Tibial nerve (tissue), 4 donors: ENCODE results near the gene RIBC2. TPM values are rescaled to one million over a fixed set of nuclear protein-coding genes. Genes with fewer than 3 reads are reported as not detected.
"Not testable (repeated sequence)": the region's sequence is repeated elsewhere in the genome, so short reads cannot be mapped to it uniquely, and the experiment has no call there.

Experiments
- DNase-seq, 2 donors: peaks; one replicate each; pipeline ENCODE4 v3.0.0-alpha.2; 2019; ENCODE audit warnings: low spot score in 2 of 2
- H3K27ac ChIP-seq, 4 donors: fragments of 200-600 bp; sonication (generic) in 3 of 4; one replicate each; pipeline ENCODE4 v1.5.1; 2017 to 2019; ENCODE audit warnings: mild to moderate bottlenecking in 1 of 4
- H3K27me3 ChIP-seq, 2 donors: fragments of 200-600 bp; sonication (generic) in 1 of 2; one replicate each; pipeline versions ENCODE4 v1.5.1 to v1.6.0; 2017 to 2019
- H3K36me3 ChIP-seq, 3 donors: fragments of 200-600 bp; sonication (generic); one replicate each; pipeline ENCODE4 v1.5.1; 2018 to 2019
- H3K4me1 ChIP-seq, 4 donors: fragments of 200-600 bp; sonication (generic) in 3 of 4; one replicate each; pipeline ENCODE4 v1.5.1; 2017 to 2019
- H3K4me3 ChIP-seq, 4 donors: fragments of 200-600 bp; sonication (generic) in 3 of 4; one replicate each; pipeline ENCODE4 v1.5.1; 2017 to 2019; ENCODE audit warnings: mild to moderate bottlenecking in 1 of 4, moderate library complexity in 1 of 4
- H3K9me3 ChIP-seq, 4 donors: fragments of 200-600 bp; sonication (generic) in 3 of 4; one replicate each; pipeline ENCODE4 v1.5.1; 2017 to 2019
- CTCF ChIP-seq, 5 experiments: fragments of 200-600 bp in 3 of 5; fragments of 450-650 bp in 2 of 5; sonication (generic) in 3 of 5; IDR thresholded peaks; one replicate each; pipeline ENCODE4 v1.5.1; 2016 to 2019; ENCODE audit warnings: antibody characterized with exemption in 5 of 5, mild to moderate bottlenecking in 3 of 5, moderate library complexity in 2 of 5
- EP300 ChIP-seq, 2 donors: sonication (generic); formaldehyde crosslinking; IDR thresholded peaks; one replicate each; pipeline ENCODE4 v1.6.1; 2017; ENCODE audit warnings: antibody characterized with exemption in 2 of 2, mild to moderate bottlenecking in 1 of 2
- POLR2A ChIP-seq, 2 donors: fragments of 450-650 bp; IDR thresholded peaks; one replicate each; pipeline ENCODE4 v1.6.1; 2017; ENCODE audit warnings: antibody characterized with exemption in 2 of 2, mild to moderate bottlenecking in 2 of 2, moderate library complexity in 2 of 2
- WGBS, 2 donors: methylation state at CpG; one replicate each; pipeline ENCODE4 v1.1.5; 2018; 5-methylcytosine and 5-hydroxymethylcytosine counted together
- total RNA-seq, 4 donors: library from RNA; depleted of rRNA; stranded (reverse); fragments of >200 nt; gene quantifications; one replicate each; pipeline ENCODE4 v1.1.0, GENCODE V29; 2016

The RIBC2 gene
- total RNA-seq, 4 donors from 2014 or later: 0.42 TPM; not detected in 3

- peak overlapping the region in 3 of 4 donors; percentile 13 to 68 (median 36) for H3K27ac ChIP-seq
- DNase-seq: peak; percentile 84 to 92
- 5 to 6% methylated on average over 19 to 20 of the region's 20 CpGs for WGBS, 2 donors
- no peaks in the 10 kb centered on the region for H3K36me3 ChIP-seq
- H3K4me1 ChIP-seq: peaks cover 0 to 12% (median 2%) of the 10 kb centered on the region in 4 donors
- H3K9me3 ChIP-seq: no peaks in the 10 kb centered on the region
- no peaks in the 10 kb centered on the region for H3K27me3 ChIP-seq
- TF ChIP-seq POLR2A (IDR thresholded peaks at IDR 0.05) (no peak), EP300 (IDR thresholded peaks at IDR 0.05) (peak in 1 of 2 donors; percentile 70), CTCF (IDR thresholded peaks at IDR 0.05) (peak; percentile 90 to 98 (median 97))
- H3K4me3 ChIP-seq: peak overlapping the region in 1 of 4 donors; percentile 11
Measured at GRCh38 chr22:45435544-45436139, 22.1 kb downstream of the RIBC2 start.

- peaks cover 0 to 14% (median 2%) of the 10 kb centered on the region in 4 donors for H3K4me1 ChIP-seq
- WGBS, 2 donors: 79 to 93% methylated on average over 10 to 18 of the region's 34 CpGs
- not testable (repeated sequence) for H3K36me3 ChIP-seq, DNase-seq, H3K27me3 ChIP-seq, H3K9me3 ChIP-seq, H3K4me3 ChIP-seq, H3K27ac ChIP-seq
Measured at GRCh38 chr22:45436871-45437517, 23.5 kb downstream of the RIBC2 start.

GRCh38 chr22:45438336-45438735 is 24.8 kb downstream of the RIBC2 start:
- no peaks in the 10 kb centered on the region for H3K9me3 ChIP-seq
- no peak for DNase-seq
- TF ChIP-seq EP300 (IDR thresholded peaks at IDR 0.05): no peak
- no peak for TF ChIP-seq POLR2A (IDR thresholded peaks at IDR 0.05)
- TF ChIP-seq CTCF (IDR thresholded peaks at IDR 0.05): no peak
- no peak overlapping the region for H3K27ac ChIP-seq
- H3K4me3 ChIP-seq: no peak overlapping the region
- peaks cover 0 to 14% (median 4%) of the 10 kb centered on the region in 4 donors for H3K4me1 ChIP-seq
- H3K36me3 ChIP-seq: no peaks in the 10 kb centered on the region
- H3K27me3 ChIP-seq: no peaks in the 10 kb centered on the region

- DNase-seq, H3K9me3 ChIP-seq, H3K27me3 ChIP-seq, H3K4me1 ChIP-seq, H3K36me3 ChIP-seq, H3K27ac ChIP-seq, H3K4me3 ChIP-seq: not testable (repeated sequence)
- 74% methylated on average over 13 of the region's 13 CpGs for WGBS, 2 donors
Measured at GRCh38 chr22:45440688-45441087, 27.2 kb downstream of the RIBC2 start.

- no peak overlapping the region for H3K27ac ChIP-seq
- no peaks in the 10 kb centered on the region for H3K27me3 ChIP-seq
- H3K36me3 ChIP-seq: no peaks in the 10 kb centered on the region
- DNase-seq: peak; percentile 45 to 66
- H3K9me3 ChIP-seq: no peaks in the 10 kb centered on the region
- WGBS, 2 donors: 41 to 45% methylated on average over 10 of the region's 10 CpGs
- H3K4me3 ChIP-seq: no peak overlapping the region
- H3K4me1 ChIP-seq: peaks cover 0 to 4% (median 2%) of the 10 kb centered on the region in 4 donors
- TF ChIP-seq POLR2A (IDR thresholded peaks at IDR 0.05) (no peak), EP300 (IDR thresholded peaks at IDR 0.05) (peak in 1 of 2 donors; percentile 68), CTCF (IDR thresholded peaks at IDR 0.05) (peak; percentile 31 to 75 (median 37))
Measured at GRCh38 chr22:45441138-45441537, 27.6 kb downstream of the RIBC2 start.

GRCh38 chr22:45442116-45442515 is 28.6 kb downstream of the RIBC2 start:
- H3K9me3 ChIP-seq: no peaks in the 10 kb centered on the region
- H3K4me1 ChIP-seq: peaks cover 0 to 4% (median 1%) of the 10 kb centered on the region in 4 donors
- no peak overlapping the region for H3K4me3 ChIP-seq
- no peak for DNase-seq
- H3K36me3 ChIP-seq: no peaks in the 10 kb centered on the region
- WGBS, 2 donors: 58 to 61% methylated on average over 5 of the region's 5 CpGs
- TF ChIP-seq CTCF (IDR thresholded peaks at IDR 0.05) (no peak), EP300 (IDR thresholded peaks at IDR 0.05) (no peak), POLR2A (IDR thresholded peaks at IDR 0.05) (no peak)
- no peak overlapping the region for H3K27ac ChIP-seq
- H3K27me3 ChIP-seq: no peaks in the 10 kb centered on the region
